Measurements from ENCODE around the gene AKT3. TPM values are rescaled to one million over a fixed set of nuclear protein-coding genes. Genes with fewer than 3 reads are reported as not detected.
"Not testable (repeated sequence)": the region's sequence is repeated elsewhere in the genome, so short reads cannot be mapped to it uniquely, and the experiment has no call there.

AKT3 gene
- total RNA-seq, 4 donors from 2014 or later: 8.5 to 16.0 (median 15.2) TPM

DNA sequence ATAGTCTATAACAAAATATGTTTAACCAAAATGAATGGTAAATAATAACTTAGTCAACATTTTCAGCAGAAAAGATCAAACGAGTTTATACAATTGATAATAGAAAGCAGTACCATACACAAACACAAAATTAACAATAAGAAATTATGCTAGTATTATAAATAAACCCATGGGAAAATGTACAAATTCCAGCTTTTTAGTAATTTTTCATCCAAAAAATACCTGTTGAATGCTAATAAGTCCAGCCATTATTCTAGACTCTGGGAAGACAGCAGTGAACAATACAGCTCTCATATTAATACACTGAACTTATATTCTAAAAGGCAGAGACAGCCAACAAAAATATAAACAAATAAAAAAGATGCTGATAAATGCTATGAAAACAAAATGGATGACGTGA is 66.3 kb downstream of the AKT3 start:
- DNase-seq (no peak), ATAC-seq (no peak)
- intact Hi-C loops (cut with DNase I; ENCODE audit: low total_unique reads): no loop called here
- in situ Hi-C loops (cut with MboI; ENCODE audit: low sequenced_read_pairs in 4 of 4): no loop called here
- Histone ChIP-seq H3K27ac (no peak overlapping the region), H3K4me3 (no peak overlapping the region), H3K36me3 (no peaks in the 10 kb centered on the region), H3K9me3 (no peaks in the 10 kb centered on the region), H3K4me1 (peaks cover 18 to 21% of the 10 kb centered on the region in 2 donors), H3K27me3 (no peaks in the 10 kb centered on the region)
- TF ChIP-seq CTCF (IDR thresholded peaks at IDR 0.05 in 4 of 5, conservative IDR thresholded peaks at IDR 0.05 in 1 of 5) (no peak), POLR2A (IDR thresholded peaks at IDR 0.05) (no peak)

DNA sequence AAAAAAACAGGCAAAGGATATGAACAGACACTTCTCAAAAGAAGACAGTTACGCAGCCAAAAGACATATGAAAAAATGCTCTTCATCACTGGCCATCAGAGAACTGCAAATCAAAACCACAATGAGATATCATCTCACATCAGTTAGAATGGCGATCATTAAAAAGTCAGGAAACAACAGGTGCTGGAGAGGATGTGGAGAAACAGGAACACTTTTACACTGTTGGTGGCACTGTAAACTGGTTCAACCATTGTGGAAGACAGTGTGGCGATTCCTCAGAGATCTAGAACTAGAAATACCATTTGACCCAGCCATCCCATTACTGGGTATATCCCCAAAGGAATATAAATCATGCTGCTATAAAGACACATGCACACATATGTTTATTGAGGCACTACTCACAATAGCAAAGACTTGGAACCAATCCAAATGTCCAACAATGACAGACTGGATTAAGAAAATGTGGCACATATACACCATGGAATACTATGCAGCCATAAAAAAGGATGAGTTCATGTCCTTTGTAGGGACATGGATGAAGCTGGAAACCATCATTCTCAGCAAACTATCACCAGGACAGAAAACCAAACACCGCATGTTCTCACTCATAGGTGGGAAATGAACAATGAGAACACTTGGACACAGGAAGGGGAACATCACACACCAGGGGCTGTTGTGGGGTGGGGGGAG is 77.5 kb downstream of the AKT3 start:
- intact Hi-C loops (cut with DNase I; ENCODE audit: low total_unique reads); H3K4me1 ChIP-seq; H3K27me3 ChIP-seq; H3K27ac ChIP-seq; ATAC-seq; DNase-seq; H3K9me3 ChIP-seq; H3K36me3 ChIP-seq; H3K4me3 ChIP-seq: not testable (repeated sequence)
- in situ Hi-C loops (cut with MboI; ENCODE audit: low sequenced_read_pairs in 4 of 4): loop anchor here in 1 of 4 donors (25.0 kb wide), 1 partner anchor 435 kb away; no protein-coding TSS in a partner anchor

GRCh38 chr1:243770860-243771259 is 79.2 kb downstream of the AKT3 start:
- DNase-seq (no peak), ATAC-seq (no peak)
- Histone ChIP-seq H3K4me1 (no peaks in the 10 kb centered on the region), H3K9me3 (no peaks in the 10 kb centered on the region), H3K27me3 (no peaks in the 10 kb centered on the region), H3K27ac (no peak overlapping the region), H3K4me3 (no peak overlapping the region), H3K36me3 (no peaks in the 10 kb centered on the region)
- in situ Hi-C loops (cut with MboI; ENCODE audit: low sequenced_read_pairs in 4 of 4): loop anchor here in 1 of 4 donors (25.0 kb wide), 1 partner anchor 434 kb away; no protein-coding TSS in a partner anchor
- intact Hi-C loops (cut with DNase I; ENCODE audit: low total_unique reads): no loop called here
- no peak for TF ChIP-seq POLR2A (IDR thresholded peaks at IDR 0.05)
- no peak for TF ChIP-seq CTCF (IDR thresholded peaks at IDR 0.05 in 4 of 5, conservative IDR thresholded peaks at IDR 0.05 in 1 of 5)

GRCh38 chr1:243765676-243766075 is 84.4 kb downstream of the AKT3 start:
- Histone ChIP-seq H3K27ac (no peak overlapping the region), H3K4me3 (no peak overlapping the region), H3K9me3 (no peaks in the 10 kb centered on the region), H3K27me3 (no peaks in the 10 kb centered on the region), H3K4me1 (peaks cover 0 to 8% of the 10 kb centered on the region in 2 donors), H3K36me3 (no peaks in the 10 kb centered on the region)
- DNase-seq (no peak), ATAC-seq (no peak)
- in situ Hi-C loops (cut with MboI; ENCODE audit: low sequenced_read_pairs in 4 of 4): loop anchor here in 1 of 4 donors (25.0 kb wide), 1 partner anchor 428 kb away; no protein-coding TSS in a partner anchor
- TF ChIP-seq CTCF (IDR thresholded peaks at IDR 0.05 in 4 of 5, conservative IDR thresholded peaks at IDR 0.05 in 1 of 5) (no peak), POLR2A (IDR thresholded peaks at IDR 0.05) (no peak)
- intact Hi-C loops (cut with DNase I; ENCODE audit: low total_unique reads): no loop called here

DNA sequence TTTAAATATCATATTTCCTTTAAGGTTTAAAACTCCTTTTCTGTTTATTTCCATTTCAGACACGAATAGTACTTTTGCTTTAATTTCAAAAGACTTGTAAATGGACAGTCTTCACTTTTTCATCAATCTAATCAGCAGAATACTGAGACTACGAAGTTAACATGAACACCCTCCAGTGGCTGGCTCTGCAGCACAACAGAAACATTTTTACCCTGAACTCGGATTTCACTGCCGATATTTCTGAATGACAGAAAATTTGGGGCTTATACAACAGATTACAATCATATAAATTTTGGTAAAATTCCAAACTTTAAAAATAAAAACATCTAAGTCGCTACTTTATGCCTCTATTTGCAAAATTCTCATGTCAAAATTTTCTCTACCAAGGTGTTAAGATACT is 86.2 kb downstream of the AKT3 start:
- in situ Hi-C loops (cut with MboI; ENCODE audit: low sequenced_read_pairs in 4 of 4): loop anchor here in 1 of 4 donors (25.0 kb wide), 1 partner anchor 427 kb away; no protein-coding TSS in a partner anchor
- Histone ChIP-seq H3K4me3 (no peak overlapping the region), H3K4me1 (peaks cover 0 to 11% of the 10 kb centered on the region in 2 donors), H3K27ac (no peak overlapping the region), H3K9me3 (no peaks in the 10 kb centered on the region), H3K27me3 (no peaks in the 10 kb centered on the region), H3K36me3 (no peaks in the 10 kb centered on the region)
- ATAC-seq (no peak), DNase-seq (no peak)
- TF ChIP-seq POLR2A (IDR thresholded peaks at IDR 0.05) (no peak), CTCF (IDR thresholded peaks at IDR 0.05 in 4 of 5, conservative IDR thresholded peaks at IDR 0.05 in 1 of 5) (no peak)
- intact Hi-C loops (cut with DNase I; ENCODE audit: low total_unique reads): no loop called here

Measured in gastrocnemius medialis (tissue), 4 donors.